Loucy (cell line): ENCODE measurements around the gene RUNX1.

Experiments
- EZH2phosphoT487 ChIP-seq: fragments of 200-600 bp; IDR thresholded peaks from 2 replicates; pipeline ENCODE4 v1.6.1; 2018; ENCODE audit warnings: antibody characterized with exemption, mild to moderate bottlenecking, moderate library complexity, borderline replicate concordance
- TF ChIP-seq, protein P1 (sequence below): fragments of 200-600 bp; sonication (generic); conservative IDR thresholded peaks from 2 replicates; pipeline ENCODE4 v1.5.1; 2014; ENCODE audit warnings: mild to moderate bottlenecking, antibody characterized with exemption, low read length

DNA sequence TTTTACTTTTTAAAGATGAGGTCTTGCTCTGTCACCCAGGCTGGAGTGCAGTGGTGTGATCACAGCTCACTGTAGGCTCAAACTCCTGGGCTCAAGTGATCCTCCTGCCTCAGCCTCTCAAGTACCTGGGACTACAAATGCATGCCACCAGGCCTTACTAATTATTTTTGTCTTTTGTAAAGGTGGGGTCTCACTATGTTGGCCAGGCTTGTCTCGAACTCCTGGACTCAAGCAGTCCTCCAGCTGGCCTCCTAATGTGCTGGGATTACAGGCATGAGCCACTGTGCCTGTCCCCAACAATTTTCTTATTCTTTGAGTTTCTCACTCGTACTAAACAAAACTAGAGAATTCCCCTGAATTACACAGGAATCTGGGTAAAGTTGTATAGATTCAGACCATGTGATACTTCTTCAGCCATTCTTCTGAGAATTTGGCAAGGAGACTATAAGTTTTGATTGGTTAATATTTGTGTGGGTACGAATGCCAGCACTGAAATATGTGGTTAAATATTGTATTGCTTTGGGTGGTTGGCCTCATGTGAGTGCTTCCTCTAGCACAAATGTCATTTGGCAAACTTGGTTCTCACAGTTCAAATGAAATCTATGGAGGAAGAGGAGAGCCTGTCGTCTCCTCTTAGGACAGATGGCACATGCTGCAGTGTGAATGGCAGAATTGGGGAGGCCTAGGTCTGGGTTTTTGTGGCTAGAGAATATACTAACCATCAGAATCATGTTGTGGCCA lies 104.9 kb downstream of the RUNX1 start:
- TF ChIP-seq, protein P1, sequence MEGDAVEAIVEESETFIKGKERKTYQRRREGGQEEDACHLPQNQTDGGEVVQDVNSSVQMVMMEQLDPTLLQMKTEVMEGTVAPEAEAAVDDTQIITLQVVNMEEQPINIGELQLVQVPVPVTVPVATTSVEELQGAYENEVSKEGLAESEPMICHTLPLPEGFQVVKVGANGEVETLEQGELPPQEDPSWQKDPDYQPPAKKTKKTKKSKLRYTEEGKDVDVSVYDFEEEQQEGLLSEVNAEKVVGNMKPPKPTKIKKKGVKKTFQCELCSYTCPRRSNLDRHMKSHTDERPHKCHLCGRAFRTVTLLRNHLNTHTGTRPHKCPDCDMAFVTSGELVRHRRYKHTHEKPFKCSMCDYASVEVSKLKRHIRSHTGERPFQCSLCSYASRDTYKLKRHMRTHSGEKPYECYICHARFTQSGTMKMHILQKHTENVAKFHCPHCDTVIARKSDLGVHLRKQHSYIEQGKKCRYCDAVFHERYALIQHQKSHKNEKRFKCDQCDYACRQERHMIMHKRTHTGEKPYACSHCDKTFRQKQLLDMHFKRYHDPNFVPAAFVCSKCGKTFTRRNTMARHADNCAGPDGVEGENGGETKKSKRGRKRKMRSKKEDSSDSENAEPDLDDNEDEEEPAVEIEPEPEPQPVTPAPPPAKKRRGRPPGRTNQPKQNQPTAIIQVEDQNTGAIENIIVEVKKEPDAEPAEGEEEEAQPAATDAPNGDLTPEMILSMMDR: no peak
- TF ChIP-seq EZH2phosphoT487: no peak
